ENCODE results near the gene SATB2. TPM values are rescaled to one million over a fixed set of nuclear protein-coding genes. Genes with fewer than 3 reads are reported as not detected.

The SATB2 gene
- total RNA-seq, 1 donor from 2014 or later: 2.7 TPM

GRCh38 chr2:199325881-199326280 is 131.9 kb downstream of the SATB2 start:
- DNase-seq (ENCODE audit: low spot score): no peak

DNA sequence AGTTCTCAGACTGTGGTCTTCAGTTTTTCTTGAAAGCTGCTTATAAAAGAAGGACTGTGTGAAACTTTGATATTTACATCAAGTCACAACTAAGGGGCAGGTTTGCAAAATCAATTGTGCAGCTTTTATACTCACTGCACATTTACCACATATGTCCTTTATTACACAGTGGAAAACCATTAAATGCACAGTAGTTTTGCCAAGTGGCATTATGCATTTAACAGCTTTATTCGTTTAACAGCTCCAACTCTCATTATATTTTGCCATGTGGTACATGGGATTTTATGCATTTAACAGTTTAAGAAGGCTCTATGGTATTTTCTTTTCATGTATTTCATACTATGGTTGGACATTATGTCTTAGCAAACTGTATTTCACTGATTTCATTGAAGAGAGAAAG is 135.6 kb downstream of the SATB2 start:
- no peak for DNase-seq (ENCODE audit: low spot score)

GRCh38 chr2:199317646-199318045 is 140.1 kb downstream of the SATB2 start:
- no peak for DNase-seq (ENCODE audit: low spot score)

- DNase-seq (ENCODE audit: low spot score): no peak
These were observed 140.9 kb downstream of the SATB2 start for GRCh38 chr2:199316851-199317250.

- DNase-seq (ENCODE audit: low spot score): no peak
These were observed 142.2 kb downstream of the SATB2 start for GRCh38 chr2:199315299-199316179.

DNA sequence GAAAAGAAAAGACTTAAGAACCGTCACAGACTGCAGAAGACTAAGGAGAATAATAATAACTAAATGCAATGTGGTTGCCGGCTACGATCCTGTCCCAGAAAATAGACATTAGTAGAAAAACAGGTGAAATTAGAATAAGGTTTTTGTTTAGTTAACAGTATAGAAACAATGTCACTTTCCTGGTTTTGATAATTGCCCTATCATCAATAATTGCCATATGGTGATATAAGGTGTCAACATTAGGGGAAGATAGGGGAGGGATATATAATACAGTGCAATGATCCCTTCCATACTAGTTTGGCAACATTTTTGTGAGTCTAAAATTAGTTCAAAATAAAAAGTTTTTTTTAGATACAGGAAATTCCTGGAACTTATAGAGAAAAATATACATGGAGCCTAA is 144.8 kb downstream of the SATB2 start:
- DNase-seq (ENCODE audit: low spot score): no peak

DNA sequence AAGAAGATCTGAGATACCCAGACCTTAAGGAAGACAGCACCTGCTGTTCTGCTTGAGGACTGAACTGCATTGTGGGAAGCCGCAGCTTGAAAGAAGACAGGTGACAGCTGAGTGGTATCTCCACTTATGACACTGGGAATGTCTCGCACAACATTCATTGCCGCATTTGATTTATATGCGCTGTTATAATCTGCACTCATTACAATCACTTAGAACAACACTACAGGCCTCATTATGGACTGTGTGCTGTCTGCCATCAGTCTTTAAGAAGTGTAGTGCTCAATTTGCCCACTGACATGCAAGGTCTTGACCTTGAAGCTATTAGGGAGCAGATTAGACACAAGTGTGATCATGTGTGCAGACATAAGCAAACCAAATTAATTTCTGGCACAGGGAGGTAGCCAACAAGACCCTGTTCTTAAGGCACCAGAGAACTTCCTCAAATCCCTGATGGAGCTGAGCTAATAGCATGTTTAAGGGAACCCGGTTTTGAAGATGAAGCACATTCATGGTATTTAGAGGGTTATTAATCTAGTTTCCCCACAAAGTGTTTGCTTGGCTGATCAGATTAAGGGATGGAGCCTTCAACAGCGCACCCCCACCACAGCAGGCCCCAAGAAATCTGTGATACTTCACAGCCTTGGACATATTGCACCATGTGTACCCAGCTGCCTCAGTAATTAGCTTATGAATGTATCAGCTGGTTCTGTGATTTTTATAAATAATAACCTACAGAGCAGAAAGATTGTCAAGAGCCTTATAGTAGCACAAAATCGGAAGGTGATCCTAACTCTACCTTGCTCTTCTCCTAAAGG is 146.8 kb downstream of the SATB2 start:
- DNase-seq (ENCODE audit: low spot score): no peak

- no peak for DNase-seq (ENCODE audit: low spot score)
These were observed 147.8 kb downstream of the SATB2 start for GRCh38 chr2:199309973-199310372.

- no peak for DNase-seq (ENCODE audit: low spot score)
These were observed 148.3 kb downstream of the SATB2 start for GRCh38 chr2:199309411-199309810.

- DNase-seq (ENCODE audit: low spot score): no peak
These were observed 149.2 kb downstream of the SATB2 start for GRCh38 chr2:199308567-199308966.

DNA sequence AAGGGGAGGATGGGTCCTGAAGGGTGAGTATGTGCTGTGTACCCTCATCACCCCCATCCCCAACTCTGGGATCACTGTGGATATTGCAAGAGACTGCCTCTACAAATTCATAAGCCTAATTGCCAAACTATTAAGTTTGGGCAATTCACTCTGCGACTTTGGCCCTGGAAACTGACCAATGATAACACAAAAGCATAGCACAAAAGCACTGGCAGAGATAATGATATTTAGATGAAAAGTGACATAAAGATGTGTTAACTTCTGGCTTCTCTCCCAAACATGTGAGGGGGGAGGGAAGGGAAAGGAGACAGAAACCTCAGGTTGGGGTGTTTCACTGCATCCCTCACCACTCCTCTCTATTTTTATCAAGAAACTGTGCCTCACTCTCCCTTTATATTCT is 150.3 kb downstream of the SATB2 start:
- DNase-seq (ENCODE audit: low spot score): no peak

GRCh38 chr2:199306116-199306515 is 151.6 kb downstream of the SATB2 start:
- no peak for DNase-seq (ENCODE audit: low spot score)

DNA sequence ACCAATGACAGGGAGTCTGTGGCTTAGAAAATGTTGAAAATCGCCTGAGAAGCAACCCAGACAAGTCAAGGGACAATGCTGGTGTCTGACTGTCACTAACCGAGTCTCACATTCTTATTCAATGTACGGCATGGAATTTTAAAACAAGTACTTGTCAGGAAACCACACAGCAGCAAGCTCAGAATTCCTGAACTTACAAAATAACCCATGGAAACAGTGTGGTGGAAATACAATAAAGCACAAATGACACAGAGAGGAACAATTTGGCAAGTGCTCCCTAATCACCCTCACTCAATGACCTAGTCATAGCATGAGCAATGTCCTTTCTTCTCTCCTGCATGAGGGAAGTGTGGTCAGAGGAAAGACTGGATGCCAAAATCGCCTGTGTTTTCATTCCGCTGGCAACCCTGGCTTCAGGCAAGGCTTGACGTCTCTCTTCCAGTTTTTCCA is 154.0 kb downstream of the SATB2 start:
- DNase-seq (ENCODE audit: low spot score): no peak

GRCh38 chr2:199302851-199303250 is 154.9 kb downstream of the SATB2 start:
- DNase-seq (ENCODE audit: low spot score): no peak

GRCh38 chr2:199288424-199288823 is 169.3 kb downstream of the SATB2 start:
- no peak for DNase-seq (ENCODE audit: low spot score)

GRCh38 chr2:199282309-199282708 is 175.4 kb downstream of the SATB2 start:
- no peak for DNase-seq (ENCODE audit: low spot score)

- DNase-seq (ENCODE audit: low spot score): no peak
These were observed 178.6 kb downstream of the SATB2 start for GRCh38 chr2:199279146-199279545.

DNA sequence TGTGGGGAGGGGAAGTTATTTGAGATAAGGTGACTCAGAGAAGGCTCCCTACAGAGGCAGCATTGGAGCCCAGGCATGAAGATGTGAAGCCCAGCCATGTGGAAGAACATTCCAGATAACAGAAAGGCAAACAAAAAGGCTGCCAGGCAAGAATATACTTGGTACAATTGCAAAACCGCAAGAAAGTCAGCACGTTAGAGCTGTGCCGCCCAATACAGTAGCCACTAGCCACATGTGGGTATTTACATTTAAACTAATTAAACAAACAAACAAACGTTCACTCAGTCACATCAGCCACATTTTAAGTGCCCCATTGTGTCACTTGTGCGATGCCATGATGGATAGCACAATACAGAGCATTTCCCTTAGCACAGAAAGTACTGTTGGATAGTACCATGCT is 179.6 kb downstream of the SATB2 start:
- no peak for DNase-seq (ENCODE audit: low spot score)

DNA sequence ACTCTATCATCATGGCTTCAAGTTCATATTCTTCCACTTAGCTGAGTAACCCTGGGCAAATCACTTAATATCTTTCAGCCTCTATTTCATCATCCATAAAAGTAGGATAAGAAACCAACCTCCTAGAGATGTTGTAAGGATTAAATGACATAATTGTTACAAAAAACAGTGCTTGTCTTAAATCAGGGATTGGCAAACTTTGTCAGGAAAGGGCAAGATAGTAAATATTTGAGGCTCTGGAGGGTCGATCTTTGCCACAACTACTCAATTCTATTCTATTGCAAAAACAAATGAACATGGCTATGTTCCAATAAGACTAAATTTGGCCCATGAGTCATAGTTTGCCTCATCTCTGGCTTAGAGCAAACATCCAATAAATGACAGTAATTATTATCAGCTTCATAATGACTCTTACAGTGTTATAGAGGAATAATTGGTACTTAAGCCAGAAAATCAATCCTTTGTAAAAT is 184.7 kb downstream of the SATB2 start:
- no peak for DNase-seq (ENCODE audit: low spot score)

GRCh38 chr2:199261936-199262335 is 195.8 kb downstream of the SATB2 start:
- no peak for DNase-seq (ENCODE audit: low spot score)

- no peak for DNase-seq (ENCODE audit: low spot score)
These were observed 196.5 kb downstream of the SATB2 start for GRCh38 chr2:199261239-199261638.

DNA sequence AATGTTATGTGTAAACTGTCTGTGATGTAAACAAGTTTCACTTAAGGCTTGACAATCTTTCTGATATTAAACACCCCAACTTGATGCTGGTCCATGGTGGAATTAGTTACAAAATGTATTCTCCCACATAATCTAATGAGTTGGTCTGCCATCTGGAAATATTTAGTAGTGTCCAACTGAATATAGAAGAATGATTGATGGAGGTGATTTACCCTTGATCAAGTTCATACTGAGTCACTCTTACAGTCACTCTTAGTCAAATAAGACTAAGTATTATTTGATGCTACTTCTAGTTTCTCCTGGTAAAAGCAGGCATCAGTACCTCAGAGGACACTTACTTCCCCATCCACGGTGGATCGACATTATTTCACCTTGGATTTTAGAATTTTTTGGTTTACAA is 198.1 kb downstream of the SATB2 start:
- DNase-seq (ENCODE audit: low spot score): no peak

GRCh38 chr2:199258291-199258690 is 199.4 kb downstream of the SATB2 start:
- DNase-seq (ENCODE audit: low spot score): no peak

All from ureter (tissue), 1 donor.